Measurements from ENCODE around the gene KLHDC7B. TPM values are rescaled to one million over a fixed set of nuclear protein-coding genes. Genes with fewer than 3 reads are reported as not detected.

The KLHDC7B gene
- total and polyA plus RNA-seq, 10 of the 15 experiments (the other 5 are each of a cell fraction or from before 2014, with no cell fraction given) = 0.05 to 2.2 (median 0.93) TPM; not detected in 2

DNA sequence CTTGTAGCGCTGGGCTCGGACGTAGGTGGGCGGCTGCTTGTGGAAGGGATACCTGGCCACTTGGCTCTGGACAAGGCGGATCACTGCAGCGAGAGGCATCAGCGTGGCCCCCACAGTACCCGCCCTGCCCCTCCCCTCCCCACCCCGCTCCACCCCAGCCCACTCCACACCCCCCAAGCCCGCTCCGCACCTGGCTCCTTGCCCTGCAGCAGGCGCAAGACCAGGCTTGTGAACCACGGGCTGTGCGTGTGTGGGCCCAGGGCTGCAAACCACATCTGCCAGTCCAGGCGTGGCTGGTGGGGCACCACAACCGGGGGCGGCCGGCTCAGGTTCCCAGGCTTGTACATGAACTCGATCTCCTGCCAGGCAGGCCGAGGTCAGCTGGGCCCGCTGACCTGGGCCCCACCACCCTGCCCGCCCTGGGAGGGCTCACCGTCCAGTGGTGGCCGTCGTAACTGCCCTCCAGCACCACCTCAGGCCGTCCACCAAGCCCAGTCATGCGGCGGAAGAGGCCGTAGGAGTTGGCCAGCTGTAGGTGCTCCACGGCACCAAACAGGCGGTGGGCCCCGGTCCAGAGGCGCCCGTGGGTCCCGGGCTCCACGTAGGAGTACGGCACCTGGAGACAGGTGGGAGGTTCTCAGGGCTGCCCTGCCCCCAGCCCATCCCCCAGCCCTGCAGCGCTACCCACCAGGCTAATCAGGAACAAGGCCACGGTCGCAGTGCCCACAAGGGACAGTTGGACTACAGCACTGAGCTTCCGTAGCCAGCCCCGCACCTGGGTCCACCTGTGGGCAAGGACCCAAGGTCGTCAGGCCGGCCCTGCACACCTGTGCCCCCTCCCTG lies 41.1 kb upstream of the KLHDC7B start:
- FAIRE-seq = no peak
- ChIA-PET CTCF (no interaction called here), RAD21 (ENCODE audit: unreplicated experiment) (no interaction called here)
- TF ChIP-seq ZBED1 (IDR thresholded peaks at IDR 0.05; ENCODE audit: borderline replicate concordance) = no peak
- TF ChIP-seq ZNF274 (IDR thresholded peaks at IDR 0.05; ENCODE audit: insufficient read depth, insufficient read length) = no peak
- TF ChIP-seq, protein P1, sequence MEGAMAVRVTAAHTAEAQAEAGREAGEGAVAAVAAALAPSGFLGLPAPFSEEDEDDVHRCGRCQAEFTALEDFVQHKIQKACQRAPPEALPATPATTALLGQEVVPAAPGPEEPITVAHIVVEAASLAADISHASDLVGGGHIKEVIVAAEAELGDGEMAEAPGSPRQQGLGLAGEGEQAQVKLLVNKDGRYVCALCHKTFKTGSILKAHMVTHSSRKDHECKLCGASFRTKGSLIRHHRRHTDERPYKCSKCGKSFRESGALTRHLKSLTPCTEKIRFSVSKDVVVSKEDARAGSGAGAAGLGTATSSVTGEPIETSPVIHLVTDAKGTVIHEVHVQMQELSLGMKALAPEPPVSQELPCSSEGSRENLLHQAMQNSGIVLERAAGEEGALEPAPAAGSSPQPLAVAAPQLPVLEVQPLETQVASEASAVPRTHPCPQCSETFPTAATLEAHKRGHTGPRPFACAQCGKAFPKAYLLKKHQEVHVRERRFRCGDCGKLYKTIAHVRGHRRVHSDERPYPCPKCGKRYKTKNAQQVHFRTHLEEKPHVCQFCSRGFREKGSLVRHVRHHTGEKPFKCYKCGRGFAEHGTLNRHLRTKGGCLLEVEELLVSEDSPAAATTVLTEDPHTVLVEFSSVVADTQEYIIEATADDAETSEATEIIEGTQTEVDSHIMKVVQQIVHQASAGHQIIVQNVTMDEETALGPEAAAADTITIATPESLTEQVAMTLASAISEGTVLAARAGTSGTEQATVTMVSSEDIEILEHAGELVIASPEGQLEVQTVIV (IDR thresholded peaks at IDR 0.05; ENCODE audit: borderline replicate concordance, partially characterized antibody) = no peak
- TF ChIP-seq, protein P2, sequence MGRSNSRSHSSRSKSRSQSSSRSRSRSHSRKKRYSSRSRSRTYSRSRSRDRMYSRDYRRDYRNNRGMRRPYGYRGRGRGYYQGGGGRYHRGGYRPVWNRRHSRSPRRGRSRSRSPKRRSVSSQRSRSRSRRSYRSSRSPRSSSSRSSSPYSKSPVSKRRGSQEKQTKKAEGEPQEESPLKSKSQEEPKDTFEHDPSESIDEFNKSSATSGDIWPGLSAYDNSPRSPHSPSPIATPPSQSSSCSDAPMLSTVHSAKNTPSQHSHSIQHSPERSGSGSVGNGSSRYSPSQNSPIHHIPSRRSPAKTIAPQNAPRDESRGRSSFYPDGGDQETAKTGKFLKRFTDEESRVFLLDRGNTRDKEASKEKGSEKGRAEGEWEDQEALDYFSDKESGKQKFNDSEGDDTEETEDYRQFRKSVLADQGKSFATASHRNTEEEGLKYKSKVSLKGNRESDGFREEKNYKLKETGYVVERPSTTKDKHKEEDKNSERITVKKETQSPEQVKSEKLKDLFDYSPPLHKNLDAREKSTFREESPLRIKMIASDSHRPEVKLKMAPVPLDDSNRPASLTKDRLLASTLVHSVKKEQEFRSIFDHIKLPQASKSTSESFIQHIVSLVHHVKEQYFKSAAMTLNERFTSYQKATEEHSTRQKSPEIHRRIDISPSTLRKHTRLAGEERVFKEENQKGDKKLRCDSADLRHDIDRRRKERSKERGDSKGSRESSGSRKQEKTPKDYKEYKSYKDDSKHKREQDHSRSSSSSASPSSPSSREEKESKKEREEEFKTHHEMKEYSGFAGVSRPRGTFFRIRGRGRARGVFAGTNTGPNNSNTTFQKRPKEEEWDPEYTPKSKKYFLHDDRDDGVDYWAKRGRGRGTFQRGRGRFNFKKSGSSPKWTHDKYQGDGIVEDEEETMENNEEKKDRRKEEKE (IDR thresholded peaks at IDR 0.05) = no peak
- TF ChIP-seq, protein P3, sequence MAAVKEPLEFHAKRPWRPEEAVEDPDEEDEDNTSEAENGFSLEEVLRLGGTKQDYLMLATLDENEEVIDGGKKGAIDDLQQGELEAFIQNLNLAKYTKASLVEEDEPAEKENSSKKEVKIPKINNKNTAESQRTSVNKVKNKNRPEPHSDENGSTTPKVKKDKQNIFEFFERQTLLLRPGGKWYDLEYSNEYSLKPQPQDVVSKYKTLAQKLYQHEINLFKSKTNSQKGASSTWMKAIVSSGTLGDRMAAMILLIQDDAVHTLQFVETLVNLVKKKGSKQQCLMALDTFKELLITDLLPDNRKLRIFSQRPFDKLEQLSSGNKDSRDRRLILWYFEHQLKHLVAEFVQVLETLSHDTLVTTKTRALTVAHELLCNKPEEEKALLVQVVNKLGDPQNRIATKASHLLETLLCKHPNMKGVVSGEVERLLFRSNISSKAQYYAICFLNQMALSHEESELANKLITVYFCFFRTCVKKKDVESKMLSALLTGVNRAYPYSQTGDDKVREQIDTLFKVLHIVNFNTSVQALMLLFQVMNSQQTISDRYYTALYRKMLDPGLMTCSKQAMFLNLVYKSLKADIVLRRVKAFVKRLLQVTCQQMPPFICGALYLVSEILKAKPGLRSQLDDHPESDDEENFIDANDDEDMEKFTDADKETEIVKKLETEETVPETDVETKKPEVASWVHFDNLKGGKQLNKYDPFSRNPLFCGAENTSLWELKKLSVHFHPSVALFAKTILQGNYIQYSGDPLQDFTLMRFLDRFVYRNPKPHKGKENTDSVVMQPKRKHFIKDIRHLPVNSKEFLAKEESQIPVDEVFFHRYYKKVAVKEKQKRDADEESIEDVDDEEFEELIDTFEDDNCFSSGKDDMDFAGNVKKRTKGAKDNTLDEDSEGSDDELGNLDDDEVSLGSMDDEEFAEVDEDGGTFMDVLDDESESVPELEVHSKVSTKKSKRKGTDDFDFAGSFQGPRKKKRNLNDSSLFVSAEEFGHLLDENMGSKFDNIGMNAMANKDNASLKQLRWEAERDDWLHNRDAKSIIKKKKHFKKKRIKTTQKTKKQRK (IDR thresholded peaks at IDR 0.05; ENCODE audit: low read depth, low read length) = no peak
- no peak for TF ChIP-seq RELA (IDR thresholded peaks at IDR 0.05; ENCODE audit: borderline replicate concordance, partially characterized antibody)
- no peak for TF ChIP-seq HCFC1 (IDR thresholded peaks at IDR 0.05; ENCODE audit: low read length)
- TF ChIP-seq BRCA1 (IDR thresholded peaks at IDR 0.05; ENCODE audit: low read depth, low read length) = no peak
- TF ChIP-seq, protein P4, sequence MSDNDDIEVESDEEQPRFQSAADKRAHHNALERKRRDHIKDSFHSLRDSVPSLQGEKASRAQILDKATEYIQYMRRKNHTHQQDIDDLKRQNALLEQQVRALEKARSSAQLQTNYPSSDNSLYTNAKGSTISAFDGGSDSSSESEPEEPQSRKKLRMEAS (IDR thresholded peaks at IDR 0.05; ENCODE audit: low read depth, low read length) = no peak
- TF ChIP-seq EGR1 (IDR thresholded peaks at IDR 0.05; ENCODE audit: borderline replicate concordance in 1 of 2, low read depth in 2 of 2, low read length in 2 of 2) = no peak
- TF ChIP-seq HDAC6 (IDR thresholded peaks at IDR 0.05; ENCODE audit: unreplicated experiment) = no peak

More for the DNA sequence above, 41.1 kb upstream of the KLHDC7B start:
- H3K4me1 ChIP-seq (ENCODE audit: control insufficient read depth, insufficient read depth, low read length) = peaks cover 9% of the 10 kb centered on the region
- no peak overlapping the region for H3K27ac ChIP-seq (ENCODE audit: control insufficient read depth, insufficient read depth)
- no peaks in the 10 kb centered on the region for H3K9me3 ChIP-seq (replicated peaks; ENCODE audit: control insufficient read depth, insufficient read depth, low read length)
- H2AFZ ChIP-seq (ENCODE audit: control insufficient read depth, low read depth, low read length) = no peak overlapping the region
- H3K4me2 ChIP-seq (ENCODE audit: control insufficient read depth, insufficient read depth) = no peak overlapping the region
- peaks cover 27% of the 10 kb centered on the region for H3K79me2 ChIP-seq (ENCODE audit: control insufficient read depth, insufficient read depth, low read length)
- no peak overlapping the region for H3K9ac ChIP-seq (ENCODE audit: control insufficient read depth, insufficient read depth, low read length)
- H4K20me1 ChIP-seq (ENCODE audit: control insufficient read depth, insufficient read depth) = no peaks in the 10 kb centered on the region
- SMC1A ChIA-PET (ENCODE audit: uncharacterized antibody, unreplicated experiment) = no interaction called here
- peaks cover 4 to 8% of the 10 kb centered on the region in 2 experiments; a peak in 3 of 4 replicates for H3K36me3 ChIP-seq (ENCODE audit: control insufficient read depth in 2 of 2, insufficient read depth in 2 of 2, low read length in 1 of 2)
- H3K27me3 ChIP-seq (replicated peaks in 1 of 2; ENCODE audit: control insufficient read depth in 2 of 2, insufficient read depth in 2 of 2, low read length in 1 of 2) = no peaks in the 10 kb centered on the region
- in situ Hi-C loops (cut with MboI) (no loop called here), intact Hi-C loops (cut with micrococcal nuclease; ENCODE audit: unreplicated experiment) (no loop called here)
- POLR2A ChIA-PET = no interaction called here
- 85% methylated on average over 37 of the region's 44 CpGs for WGBS (ENCODE audit: insufficient coverage, insufficient replicate concordance, low lambda C conversion rate, missing lambda C conversion rate)
- no peak overlapping the region for H3K4me3 ChIP-seq
- ATAC-seq (no peak), DNase-seq (ENCODE audit: low read depth, low spot score) (no peak)
- BruUV-seq (replicated peaks) = no TSS peak

All from GM12878 (cell line).